GM12892 (cell line): ENCODE results near the gene OR10A2.
"Not testable (repeated sequence)": the region's sequence is repeated elsewhere in the genome, so short reads cannot be mapped to it uniquely, and the experiment has no call there.

Experiments used
- POLR2A ChIP-seq: IDR thresholded peaks from 2 replicates; pipeline ENCODE4 v1.6.1; 2011; ENCODE audit warnings: low read depth, low read length, control low read depth
- POLR2AphosphoS5 ChIP-seq: IDR thresholded peaks from 2 replicates; pipeline ENCODE4 v1.6.1; 2011; ENCODE audit warnings: low read depth, low read length, control low read depth
- TAF1 ChIP-seq: IDR thresholded peaks from 2 replicates; pipeline ENCODE4 v1.6.1; 2011; ENCODE audit warnings: low read depth, mild to moderate bottlenecking, control low read depth, low read length, borderline replicate concordance

- not testable (repeated sequence) for TF ChIP-seq POLR2A, POLR2AphosphoS5, TAF1
Measured at GRCh38 chr11:6854801-6855200, 8.1 kb upstream of the OR10A2 start.
